Activated CD4-positive, alpha-beta memory T cell treated with anti-CD3 and anti-CD28 coated beads for 36 hours (primary cell): Measurements from ENCODE around the gene KCP. TPM values are rescaled to one million over a fixed set of nuclear protein-coding genes. Genes with fewer than 3 reads are reported as not detected.
A peak's percentile ranks its signal among the peaks of the same experiment; 100 is the strongest.
"Not testable (repeated sequence)": the region's sequence is repeated elsewhere in the genome, so short reads cannot be mapped to it uniquely, and the experiment has no call there.

Source experiments
- CTCF ChIA-PET: fragments of 350-600 bp; sonication (Branson Sonifier 250); formaldehyde crosslinking; loops from one replicate; lab custom pipeline; 2021; ENCODE audit warnings: antibody characterized with exemption, inconsistent platforms; lab: Charles Lee
- POLR2A ChIA-PET: fragments of 350-600 bp; sonication (Branson Sonifier 250); formaldehyde crosslinking; loops from one replicate; lab custom pipeline; 2021; ENCODE audit warnings: antibody characterized with exemption; lab: Charles Lee
- DNase-seq: peaks from one replicate; pipeline ENCODE4 v3.0.0-alpha.2; 2020
- H3K27ac Mint-ChIP-seq: one replicate; pipeline ENCODE4 v1.8.0; 2021; ENCODE audit warnings: mixed read lengths
- H3K27me3 Mint-ChIP-seq: one replicate; pipeline ENCODE4 v1.8.0; 2021; ENCODE audit warnings: mixed read lengths
- H3K36me3 Mint-ChIP-seq: one replicate; pipeline ENCODE4 v1.8.0; 2021; ENCODE audit warnings: mixed read lengths
- H3K4me1 Mint-ChIP-seq: one replicate; pipeline ENCODE4 v1.8.0; 2021; ENCODE audit warnings: low read depth, mixed read lengths
- H3K4me3 Mint-ChIP-seq: one replicate; pipeline ENCODE4 v1.8.0; 2021; ENCODE audit warnings: mild to moderate bottlenecking, mixed read lengths
- H3K9me3 Mint-ChIP-seq: one replicate; pipeline ENCODE4 v1.8.0; 2021; ENCODE audit warnings: mixed read lengths
- intact Hi-C: fragments of 100-400 bp; cut with micrococcal nuclease; formaldehyde crosslinking; loops from one replicate; pipeline ENCODE4 v1.15.1; 2023
- total RNA-seq, 2 experiments: library from RNA; stranded (reverse); gene quantifications; one replicate each; pipeline ENCODE4 v1.2.3, GENCODE V29; 2021

Gene KCP
- total RNA-seq, 2 experiments from 2014 or later: 0.05 to 0.12 TPM

GRCh38 chr7:128918016-128918665 lies 7.6 kb upstream of the KCP start:
- no peak for DNase-seq
- Mint-ChIP-seq H3K4me1 (peaks cover 8% of the 10 kb centered on the region), H3K27ac (no peak overlapping the region), H3K4me3 (no peak overlapping the region), H3K27me3 (peaks cover 22% of the 10 kb centered on the region), H3K36me3 (no peaks in the 10 kb centered on the region), H3K9me3 (no peaks in the 10 kb centered on the region)
- ChIA-PET POLR2A (no interaction called here), CTCF (interaction anchor here (0.6 to 0.7 kb wide), 3 partner anchors 35 to 173 kb away, joined by 3 read pairs; no protein-coding TSS in a partner anchor)
- intact Hi-C loops: loop anchor here (10.0 kb wide), 1 partner anchor 47 kb away; no protein-coding TSS in a partner anchor

- POLR2A ChIA-PET: no interaction called here
- peaks cover 8% of the 10 kb centered on the region for H3K4me1 Mint-ChIP-seq
- H3K4me3 Mint-ChIP-seq: no peak overlapping the region
- CTCF ChIA-PET: no interaction called here
- peaks cover 24% of the 10 kb centered on the region for H3K27me3 Mint-ChIP-seq
- no peaks in the 10 kb centered on the region for H3K36me3 Mint-ChIP-seq
- intact Hi-C loops: loop anchor here (10.0 kb wide), 1 partner anchor 48 kb away; no protein-coding TSS in a partner anchor
- H3K9me3 Mint-ChIP-seq: no peaks in the 10 kb centered on the region
- no peak for DNase-seq
- no peak overlapping the region for H3K27ac Mint-ChIP-seq
These were observed 6.6 kb upstream of the KCP start for GRCh38 chr7:128917122-128917521.

- intact Hi-C loops: loop anchor here (10.0 kb wide), 1 partner anchor 48 kb away; no protein-coding TSS in a partner anchor
- CTCF ChIA-PET: no interaction called here
- Mint-ChIP-seq H3K4me3 (no peak overlapping the region), H3K27ac (no peak overlapping the region), H3K27me3 (peaks cover 26% of the 10 kb centered on the region), H3K4me1 (peaks cover 8% of the 10 kb centered on the region), H3K9me3 (no peaks in the 10 kb centered on the region), H3K36me3 (no peaks in the 10 kb centered on the region)
- POLR2A ChIA-PET: no interaction called here
- DNase-seq: no peak
These were observed 6.1 kb upstream of the KCP start for GRCh38 chr7:128916643-128916915.

- no peak overlapping the region for H3K27ac Mint-ChIP-seq
- H3K4me1 Mint-ChIP-seq: peaks cover 8% of the 10 kb centered on the region
- H3K36me3 Mint-ChIP-seq: no peaks in the 10 kb centered on the region
- H3K27me3 Mint-ChIP-seq: peaks cover 30% of the 10 kb centered on the region
- no peak for DNase-seq
- no peaks in the 10 kb centered on the region for H3K9me3 Mint-ChIP-seq
- H3K4me3 Mint-ChIP-seq: peak overlapping the region; percentile 57
- intact Hi-C loops: loop anchor here (10.0 kb wide), 1 partner anchor 49 kb away; no protein-coding TSS in a partner anchor
- ChIA-PET CTCF (no interaction called here), POLR2A (no interaction called here)
These were observed 5.5 kb upstream of the KCP start for GRCh38 chr7:128915841-128916642.

- H3K4me1 Mint-ChIP-seq: peaks cover 8% of the 10 kb centered on the region
- no peak for DNase-seq
- H3K9me3 Mint-ChIP-seq: no peaks in the 10 kb centered on the region
- POLR2A ChIA-PET: no interaction called here
- H3K36me3 Mint-ChIP-seq: no peaks in the 10 kb centered on the region
- H3K27me3 Mint-ChIP-seq: peaks cover 34% of the 10 kb centered on the region
- H3K4me3 Mint-ChIP-seq: peak overlapping the region; percentile 57
- CTCF ChIA-PET: interaction anchor here (0.7 to 0.8 kb wide), 2 partner anchors 16 to 176 kb away, joined by 3 read pairs; no protein-coding TSS in a partner anchor
- intact Hi-C loops: loop anchor here (10.0 kb wide), 1 partner anchor 49 kb away; no protein-coding TSS in a partner anchor
- H3K27ac Mint-ChIP-seq: no peak overlapping the region
These were observed 4.8 kb upstream of the KCP start for GRCh38 chr7:128915271-128915819.

GRCh38 chr7:128914566-128915151 lies 4.2 kb upstream of the KCP start:
- Mint-ChIP-seq H3K4me1 (peaks cover 8% of the 10 kb centered on the region), H3K36me3 (no peaks in the 10 kb centered on the region), H3K4me3 (no peak overlapping the region), H3K9me3 (no peaks in the 10 kb centered on the region), H3K27me3 (peaks cover 39% of the 10 kb centered on the region), H3K27ac (no peak overlapping the region)
- ChIA-PET POLR2A (no interaction called here), CTCF (interaction anchor here (0.7 to 0.8 kb wide), 2 partner anchors 15 to 177 kb away, joined by 3 read pairs; no protein-coding TSS in a partner anchor)
- DNase-seq: peak; percentile 35
- intact Hi-C loops: loop anchor here (10.0 kb wide), 1 partner anchor 50 kb away; no protein-coding TSS in a partner anchor

GRCh38 chr7:128913870-128914565 lies 3.5 kb upstream of the KCP start:
- no peaks in the 10 kb centered on the region for H3K9me3 Mint-ChIP-seq
- H3K27ac Mint-ChIP-seq: no peak overlapping the region
- intact Hi-C loops: loop anchor here (10.0 kb wide), 1 partner anchor 51 kb away; no protein-coding TSS in a partner anchor
- CTCF ChIA-PET: no interaction called here
- POLR2A ChIA-PET: no interaction called here
- no peak overlapping the region for H3K4me3 Mint-ChIP-seq
- H3K4me1 Mint-ChIP-seq: peaks cover 8% of the 10 kb centered on the region
- DNase-seq: no peak
- H3K27me3 Mint-ChIP-seq: peaks cover 45% of the 10 kb centered on the region
- H3K36me3 Mint-ChIP-seq: no peaks in the 10 kb centered on the region

GRCh38 chr7:128912709-128913495 lies 2.4 kb upstream of the KCP start:
- POLR2A ChIA-PET, CTCF ChIA-PET, H3K4me3 Mint-ChIP-seq, H3K27ac Mint-ChIP-seq, H3K4me1 Mint-ChIP-seq, H3K36me3 Mint-ChIP-seq, DNase-seq, H3K9me3 Mint-ChIP-seq: not testable (repeated sequence)
- H3K27me3 Mint-ChIP-seq: peaks cover 47% of the 10 kb centered on the region
- intact Hi-C loops: loop anchor here (10.0 kb wide), 1 partner anchor 52 kb away; no protein-coding TSS in a partner anchor

- intact Hi-C loops: loop anchor here (10.0 kb wide), 1 partner anchor 53 kb away; no protein-coding TSS in a partner anchor
- CTCF ChIA-PET: no interaction called here
- Mint-ChIP-seq H3K9me3 (no peaks in the 10 kb centered on the region), H3K4me1 (peaks cover 8% of the 10 kb centered on the region), H3K27ac (no peak overlapping the region), H3K27me3 (peaks cover 51% of the 10 kb centered on the region), H3K4me3 (no peak overlapping the region), H3K36me3 (no peaks in the 10 kb centered on the region)
- POLR2A ChIA-PET: no interaction called here
- no peak for DNase-seq
These were observed 1.8 kb upstream of the KCP start for GRCh38 chr7:128912281-128912680.

- no peak overlapping the region for H3K27ac Mint-ChIP-seq
- peaks cover 45% of the 10 kb centered on the region for H3K27me3 Mint-ChIP-seq
These were observed 1.0 kb upstream of the KCP start for GRCh38 chr7:128911423-128912031.

More at GRCh38 chr7:128911423-128912031, 1.0 kb upstream of the KCP start:
- peaks cover 8% of the 10 kb centered on the region for H3K4me1 Mint-ChIP-seq
- H3K9me3 Mint-ChIP-seq: no peaks in the 10 kb centered on the region
- H3K4me3 Mint-ChIP-seq: no peak overlapping the region
- CTCF ChIA-PET: interaction anchor here (5.7 kb wide), 1 partner anchor 180 kb away, joined by 28 read pairs; no protein-coding TSS in a partner anchor
- DNase-seq: no peak
- POLR2A ChIA-PET: no interaction called here
- intact Hi-C loops: loop anchor here (10.0 kb wide), 1 partner anchor 53 kb away; no protein-coding TSS in a partner anchor
- no peaks in the 10 kb centered on the region for H3K36me3 Mint-ChIP-seq
